Suprapubic skin (tissue), 4 donors: Measurements from ENCODE around the gene FKBP1B. TPM values are rescaled to one million over a fixed set of nuclear protein-coding genes. Genes with fewer than 3 reads are reported as not detected.
"Not testable (repeated sequence)": the region's sequence is repeated elsewhere in the genome, so short reads cannot be mapped to it uniquely, and the experiment has no call there.

Experiments
- DNase-seq, 2 donors: peaks; one replicate each; pipeline ENCODE4 v3.0.0-alpha.2; 2019; ENCODE audit warnings: low spot score in 2 of 2
- H3K27ac ChIP-seq: fragments of 200-600 bp; sonication (generic); one replicate; pipeline ENCODE4 v1.5.1; 2019
- H3K27me3 ChIP-seq: fragments of 200-600 bp; sonication (generic); one replicate; pipeline ENCODE4 v1.5.1; 2019
- H3K36me3 ChIP-seq: fragments of 200-600 bp; sonication (generic); one replicate; pipeline ENCODE4 v1.5.1; 2019
- H3K4me1 ChIP-seq: fragments of 200-600 bp; sonication (generic); one replicate; pipeline ENCODE4 v1.5.1; 2019
- H3K4me3 ChIP-seq: fragments of 200-600 bp; sonication (generic); one replicate; pipeline ENCODE4 v1.5.1; 2019; ENCODE audit warnings: mild to moderate bottlenecking
- H3K9me3 ChIP-seq: fragments of 200-600 bp; sonication (generic); one replicate; pipeline ENCODE4 v1.5.1; 2019
- CTCF ChIP-seq, 2 donors: fragments of 200-600 bp in 1 of 2; fragments of 450-650 bp in 1 of 2; sonication (generic) in 1 of 2; IDR thresholded peaks; one replicate each; pipeline ENCODE4 v1.5.1; 2016 to 2019; ENCODE audit warnings: antibody characterized with exemption in 2 of 2, mild to moderate bottlenecking in 1 of 2, moderate library complexity in 1 of 2
- EP300 ChIP-seq: sonication (generic); formaldehyde crosslinking; IDR thresholded peaks from one replicate; pipeline ENCODE4 v1.6.1; 2017; ENCODE audit warnings: antibody characterized with exemption
- POLR2A ChIP-seq, 2 donors: fragments of 450-650 bp; IDR thresholded peaks; one replicate each; pipeline ENCODE4 v1.6.1; 2017; ENCODE audit warnings: antibody characterized with exemption in 2 of 2, mild to moderate bottlenecking in 2 of 2, moderate library complexity in 2 of 2
- POLR2AphosphoS5 ChIP-seq, 3 donors: sonication (generic); formaldehyde crosslinking; IDR thresholded peaks; one replicate each; pipeline ENCODE4 v1.6.1; 2017; ENCODE audit warnings: antibody characterized with exemption in 3 of 3
- WGBS: methylation state at CpG from one replicate; pipeline ENCODE4 v1.1.5; 2018; 5-methylcytosine and 5-hydroxymethylcytosine counted together
- total RNA-seq, 4 donors: library from RNA; depleted of rRNA; stranded (reverse); fragments of >200 nt; gene quantifications; one replicate each; pipeline ENCODE4 v1.1.0, GENCODE V29; 2016

FKBP1B gene
- total RNA-seq, 4 donors from 2014 or later: 4.3 to 8.0 (median 6.6) TPM

GRCh38 chr2:24102677-24103076, 53.1 kb downstream of the FKBP1B start:
- TF ChIP-seq EP300: no peak
- WGBS: 60% methylated on average over 1 of the region's 1 CpG

GRCh38 chr2:24104110-24104650, 54.6 kb downstream of the FKBP1B start:
- TF ChIP-seq CTCF (IDR thresholded peaks at IDR 0.05) (no peak), EP300 (no peak), POLR2AphosphoS5 (IDR thresholded peaks at IDR 0.05) (no peak), POLR2A (IDR thresholded peaks at IDR 0.05) (no peak)
- Histone ChIP-seq H3K4me1 (no peaks in the 10 kb centered on the region), H3K36me3 (no peaks in the 10 kb centered on the region), H3K27me3 (no peaks in the 10 kb centered on the region), H3K9me3 (no peaks in the 10 kb centered on the region), H3K4me3 (no peak overlapping the region), H3K27ac (no peak overlapping the region)
- DNase-seq: no peak
- WGBS: 100% methylated on average over 6 of the region's 8 CpGs

More at GRCh38 chr2:24102677-24103076, 53.1 kb downstream of the FKBP1B start:
- no peak for DNase-seq
- no peaks in the 10 kb centered on the region for H3K36me3 ChIP-seq
- no peak overlapping the region for H3K4me3 ChIP-seq
- no peaks in the 10 kb centered on the region for H3K4me1 ChIP-seq
- no peaks in the 10 kb centered on the region for H3K27me3 ChIP-seq
- H3K9me3 ChIP-seq: no peaks in the 10 kb centered on the region
- H3K27ac ChIP-seq: no peak overlapping the region

- no peak for DNase-seq
- Histone ChIP-seq H3K4me1 (no peaks in the 10 kb centered on the region), H3K36me3 (no peaks in the 10 kb centered on the region), H3K27me3 (no peaks in the 10 kb centered on the region), H3K9me3 (no peaks in the 10 kb centered on the region), H3K27ac (no peak overlapping the region), H3K4me3 (no peak overlapping the region)
- WGBS: 60% methylated on average over 4 of the region's 4 CpGs
- TF ChIP-seq EP300: no peak
- no peak for TF ChIP-seq POLR2AphosphoS5 (IDR thresholded peaks at IDR 0.05)
- no peak for TF ChIP-seq POLR2A (IDR thresholded peaks at IDR 0.05)
- no peak for TF ChIP-seq CTCF (IDR thresholded peaks at IDR 0.05)
Measured at GRCh38 chr2:24104906-24105305, 55.4 kb downstream of the FKBP1B start.

- Histone ChIP-seq H3K36me3 (no peaks in the 10 kb centered on the region), H3K4me1 (no peaks in the 10 kb centered on the region), H3K27ac (no peak overlapping the region), H3K9me3 (no peaks in the 10 kb centered on the region), H3K4me3 (no peak overlapping the region), H3K27me3 (no peaks in the 10 kb centered on the region)
- 46% methylated on average over 2 of the region's 2 CpGs for WGBS
- DNase-seq: no peak
- no peak for TF ChIP-seq EP300
- TF ChIP-seq POLR2AphosphoS5 (IDR thresholded peaks at IDR 0.05): no peak
- no peak for TF ChIP-seq POLR2A (IDR thresholded peaks at IDR 0.05)
- no peak for TF ChIP-seq CTCF (IDR thresholded peaks at IDR 0.05)
Measured at GRCh38 chr2:24105816-24106215, 56.3 kb downstream of the FKBP1B start.

GRCh38 chr2:24106786-24107185, 57.2 kb downstream of the FKBP1B start:
- H3K4me3 ChIP-seq: no peak overlapping the region
- no peaks in the 10 kb centered on the region for H3K4me1 ChIP-seq
- no peaks in the 10 kb centered on the region for H3K36me3 ChIP-seq
- no peak for DNase-seq
- H3K9me3 ChIP-seq: no peaks in the 10 kb centered on the region
- TF ChIP-seq POLR2AphosphoS5 (IDR thresholded peaks at IDR 0.05) (no peak), POLR2A (IDR thresholded peaks at IDR 0.05) (no peak), CTCF (IDR thresholded peaks at IDR 0.05) (no peak), EP300 (no peak)
- H3K27me3 ChIP-seq: no peaks in the 10 kb centered on the region
- H3K27ac ChIP-seq: no peak overlapping the region

- DNase-seq: no peak
- Histone ChIP-seq H3K27ac (no peak overlapping the region), H3K36me3 (no peaks in the 10 kb centered on the region), H3K27me3 (no peaks in the 10 kb centered on the region), H3K4me3 (no peak overlapping the region), H3K4me1 (no peaks in the 10 kb centered on the region), H3K9me3 (no peaks in the 10 kb centered on the region)
- TF ChIP-seq EP300 (no peak), POLR2AphosphoS5 (IDR thresholded peaks at IDR 0.05) (no peak), POLR2A (IDR thresholded peaks at IDR 0.05) (no peak), CTCF (IDR thresholded peaks at IDR 0.05) (no peak)
- WGBS: 46% methylated on average over 1 of the region's 1 CpG
Measured at GRCh38 chr2:24107336-24107735, 57.8 kb downstream of the FKBP1B start.

- 96% methylated on average over 1 of the region's 1 CpG for WGBS
- H3K27ac ChIP-seq, DNase-seq, H3K27me3 ChIP-seq, H3K4me1 ChIP-seq, H3K9me3 ChIP-seq, H3K4me3 ChIP-seq, H3K36me3 ChIP-seq: not testable (repeated sequence)
Measured at GRCh38 chr2:24109431-24109830, 59.9 kb downstream of the FKBP1B start.
